SIG-M5 (cell line): ENCODE measurements around the gene TNFAIP6.
"Not testable (repeated sequence)": the region's sequence is repeated elsewhere in the genome, so short reads cannot be mapped to it uniquely, and the experiment has no call there.

ENCODE experiments used
- DNase-seq: peaks from one replicate; lab custom pipeline; 2025; lab: John Stamatoyannopoulos, UW

Gene TNFAIP6

GRCh38 chr2:151421681-151422080, 64.3 kb downstream of the TNFAIP6 start:
- not testable (repeated sequence) for DNase-seq

GRCh38 chr2:151422917-151423439, 65.6 kb downstream of the TNFAIP6 start:
- no peak for DNase-seq

DNA sequence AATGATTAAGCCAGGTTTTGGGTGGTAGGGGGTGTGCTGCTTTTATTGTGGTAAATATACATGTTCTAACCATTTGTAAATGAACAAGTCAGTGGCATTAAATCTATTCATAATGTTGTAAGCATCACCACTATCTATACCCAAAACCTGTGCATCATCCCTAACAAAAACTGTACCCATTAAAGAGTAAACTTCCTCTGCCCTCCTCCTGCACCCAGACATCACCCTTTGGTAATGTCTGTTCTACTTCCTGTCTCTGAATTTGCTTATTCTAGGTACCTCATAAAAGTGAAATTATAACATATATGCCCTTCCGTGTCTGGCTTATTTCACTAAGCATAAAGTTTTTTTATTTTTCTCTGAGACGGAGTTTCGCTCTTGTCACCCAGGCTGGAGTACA, 66.4 kb downstream of the TNFAIP6 start:
- no peak for DNase-seq
